Amniotic epithelial cell (primary cell): ENCODE data around the gene BCL2L11.

Source experiments
- DNase-seq: peaks from one replicate; pipeline ENCODE4 v3.0.0-alpha.2; 2010; ENCODE audit warnings: low read depth

Gene BCL2L11

DNA sequence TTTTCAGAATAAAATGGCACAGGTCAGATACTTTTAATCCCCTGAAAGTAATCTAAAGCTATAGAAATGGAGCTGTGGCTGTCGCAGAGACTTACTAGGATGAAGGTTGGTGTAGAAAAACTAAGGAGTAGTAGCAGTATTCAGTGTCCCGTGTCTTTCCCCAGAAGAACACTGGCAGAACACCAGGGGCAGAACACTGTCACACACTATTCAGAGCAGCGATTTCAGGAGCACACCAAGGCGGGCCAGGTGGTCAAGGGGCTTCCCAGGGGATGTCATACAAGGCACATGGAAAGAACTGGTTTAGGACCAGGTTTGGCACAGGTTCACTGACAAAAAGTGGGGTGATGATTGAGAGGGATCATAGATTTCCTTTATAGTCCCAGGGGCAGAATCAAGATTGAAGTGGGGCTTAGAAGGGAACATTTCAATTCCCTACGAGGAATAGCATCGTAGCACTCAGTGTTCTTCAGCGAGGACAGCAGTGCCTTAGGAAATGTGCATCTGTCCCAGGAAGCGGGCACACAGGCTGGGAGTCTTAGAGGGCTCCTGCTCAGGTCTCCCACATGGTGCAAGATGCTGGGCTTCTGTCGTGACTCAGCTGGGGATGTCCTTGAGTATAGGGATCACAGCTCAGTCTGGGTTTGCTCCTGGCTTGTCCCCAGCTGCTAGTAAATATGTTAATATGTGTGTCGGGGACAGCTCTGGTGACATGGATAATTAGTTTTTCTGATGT, 22.6 kb downstream of the BCL2L11 start:
- no peak for DNase-seq

DNA sequence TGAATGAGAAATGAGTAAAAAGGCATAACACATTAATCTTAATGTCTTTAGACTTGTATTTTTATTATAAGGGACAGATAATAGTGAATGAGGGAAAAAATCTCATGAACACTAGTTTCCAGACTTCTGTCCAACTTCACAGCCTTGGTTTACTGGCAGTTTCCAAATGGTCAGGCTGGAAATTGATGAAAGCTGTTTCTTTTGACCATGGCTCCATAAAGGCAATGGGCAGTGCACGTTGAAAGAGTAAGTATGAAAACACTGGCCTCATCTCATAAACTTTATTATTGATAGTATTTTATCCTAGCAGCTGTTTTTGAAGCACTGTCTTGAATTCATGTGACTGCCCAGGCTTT, 23.1 kb downstream of the BCL2L11 start:
- DNase-seq: no peak

DNA sequence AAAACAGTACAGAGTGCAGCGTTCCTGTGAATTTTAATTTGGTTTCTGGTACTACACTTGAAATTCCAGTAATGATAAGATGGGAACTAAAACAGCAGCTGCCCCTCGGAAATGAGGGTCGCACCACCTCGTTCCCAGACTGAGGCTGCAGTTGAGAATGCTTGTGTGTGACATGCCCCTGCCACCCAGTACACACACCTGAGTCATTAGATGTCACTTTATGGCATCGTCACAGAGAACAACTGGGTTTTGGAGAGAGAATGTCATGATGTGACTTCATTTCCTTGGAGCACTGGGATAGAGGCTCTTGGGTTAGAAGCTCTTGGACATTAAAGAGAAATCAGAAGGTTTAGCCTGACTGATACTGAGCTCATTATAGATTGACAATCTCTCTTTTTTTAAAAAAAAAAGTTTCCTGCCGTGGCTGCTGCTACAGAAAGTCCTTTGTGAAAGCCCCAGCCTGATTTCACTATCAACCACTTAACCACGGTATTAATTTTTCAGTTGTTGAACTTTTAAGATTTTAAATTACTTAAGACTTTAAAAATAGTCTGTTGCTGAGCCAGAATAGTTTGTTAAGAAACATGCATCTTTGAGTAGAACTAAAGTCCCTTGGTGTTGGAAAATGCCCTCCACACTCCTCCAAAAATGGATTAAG, 24.5 kb downstream of the BCL2L11 start:
- no peak for DNase-seq

DNA sequence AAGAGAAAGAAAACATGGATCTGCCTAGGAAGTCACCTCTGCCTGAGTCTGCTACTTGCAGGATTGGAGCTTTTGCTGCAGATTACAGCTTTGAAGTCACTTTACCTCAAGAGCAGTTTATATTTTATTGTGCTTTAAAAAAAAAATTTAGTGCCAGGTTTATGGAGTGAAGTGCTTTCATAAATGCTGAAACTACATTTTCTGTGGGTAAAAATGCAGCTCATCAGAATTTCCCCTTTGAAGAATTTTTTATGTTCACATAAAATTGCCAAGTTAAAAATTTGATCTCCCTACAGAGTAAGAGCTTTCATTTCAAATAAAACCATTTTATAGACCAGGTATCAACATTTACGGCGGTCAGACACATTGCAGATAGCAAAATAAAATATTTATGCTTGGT, 25.2 kb downstream of the BCL2L11 start:
- DNase-seq: no peak

DNA sequence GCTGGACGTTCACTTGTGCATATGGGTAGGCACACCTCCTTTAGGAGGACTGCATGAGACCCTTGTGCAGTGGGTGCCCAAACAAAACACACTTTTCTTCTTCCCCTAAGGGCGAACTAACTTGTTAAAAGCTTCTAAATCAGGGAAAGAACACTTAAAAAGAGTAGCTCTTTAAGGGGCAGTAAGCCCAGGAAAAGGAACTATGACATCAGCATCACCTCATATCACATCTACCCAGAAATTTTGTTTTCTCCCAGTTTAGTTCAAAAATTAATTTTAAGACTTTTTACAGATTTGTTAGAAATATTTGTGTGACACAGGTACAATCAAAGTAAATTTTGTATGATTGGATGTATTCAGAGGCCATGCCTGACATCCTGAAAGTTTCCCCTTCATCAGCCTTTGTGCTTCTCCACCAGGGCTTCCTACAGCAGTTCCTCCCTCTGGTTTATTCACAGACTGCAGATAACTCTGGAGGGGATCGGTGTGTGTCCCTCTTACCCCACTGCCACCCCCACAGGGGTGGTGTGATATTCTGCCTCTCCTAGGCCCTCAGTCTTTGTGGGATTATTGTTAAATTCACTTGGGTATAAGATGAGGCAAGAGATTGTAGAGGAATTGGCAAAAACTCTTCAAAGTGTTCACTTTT, 27.6 kb downstream of the BCL2L11 start:
- no peak for DNase-seq

DNA sequence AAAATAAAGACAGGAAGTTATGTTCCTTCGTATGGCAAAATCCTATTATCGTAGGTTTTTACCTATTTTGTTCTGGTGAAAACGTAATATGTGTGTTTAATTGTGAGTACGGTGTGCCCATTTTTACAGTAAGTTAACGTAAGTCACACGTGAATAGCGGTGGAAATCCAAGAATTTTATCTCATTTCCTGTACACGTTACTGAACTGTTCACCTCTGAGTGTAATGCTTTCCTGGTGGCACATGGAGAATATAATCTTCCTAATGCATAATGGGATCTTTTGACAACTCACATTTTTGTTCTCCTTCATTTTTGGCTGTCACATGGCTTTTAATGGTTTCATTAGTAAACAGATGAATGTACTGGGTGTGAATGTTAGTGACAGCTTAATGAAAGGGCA, 28.2 kb downstream of the BCL2L11 start:
- no peak for DNase-seq

DNA sequence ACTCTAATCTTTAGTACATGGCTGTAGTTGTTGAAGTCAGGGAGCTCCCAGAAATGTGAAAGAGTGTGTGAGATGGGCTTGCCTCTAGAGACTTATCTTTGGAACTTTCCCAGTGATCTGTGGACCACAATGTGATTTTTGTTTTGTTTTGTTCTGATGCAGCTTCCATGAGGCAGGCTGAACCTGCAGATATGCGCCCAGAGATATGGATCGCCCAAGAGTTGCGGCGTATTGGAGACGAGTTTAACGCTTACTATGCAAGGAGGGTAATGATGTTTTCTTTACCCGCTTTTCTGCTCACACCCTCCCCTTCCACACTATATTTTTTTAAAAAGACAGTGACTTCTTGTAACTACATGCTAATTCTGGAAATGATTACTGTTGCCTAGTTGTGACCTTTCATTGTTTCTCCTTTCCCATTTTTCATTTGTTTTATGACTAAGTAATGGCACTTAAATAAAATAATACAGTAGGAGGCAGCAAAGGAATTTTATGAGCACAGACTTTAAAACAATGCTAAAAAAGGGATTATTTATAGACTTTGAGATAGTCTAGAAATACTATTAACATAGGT, 29.3 kb downstream of the BCL2L11 start:
- DNase-seq: no peak

DNA sequence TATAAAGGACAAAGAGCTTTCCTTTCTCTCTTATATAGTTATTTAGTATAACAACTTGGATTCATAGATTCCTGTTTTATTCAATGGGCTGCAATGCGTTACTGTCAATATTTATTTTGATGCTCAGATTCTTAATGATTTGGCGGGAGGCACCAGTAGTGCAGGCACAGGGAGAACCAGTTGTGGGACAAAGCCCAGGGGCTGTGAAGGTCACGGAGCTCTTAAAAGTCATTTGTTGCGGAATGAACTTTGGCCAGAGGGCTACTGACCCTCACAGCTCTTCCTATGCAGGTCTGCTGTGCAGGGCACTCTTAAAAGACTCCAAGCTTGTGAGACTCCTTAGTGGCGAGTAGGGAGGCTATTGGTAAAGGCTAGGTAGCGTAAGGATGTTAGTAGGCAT, 34.0 kb downstream of the BCL2L11 start:
- DNase-seq: no peak

DNA sequence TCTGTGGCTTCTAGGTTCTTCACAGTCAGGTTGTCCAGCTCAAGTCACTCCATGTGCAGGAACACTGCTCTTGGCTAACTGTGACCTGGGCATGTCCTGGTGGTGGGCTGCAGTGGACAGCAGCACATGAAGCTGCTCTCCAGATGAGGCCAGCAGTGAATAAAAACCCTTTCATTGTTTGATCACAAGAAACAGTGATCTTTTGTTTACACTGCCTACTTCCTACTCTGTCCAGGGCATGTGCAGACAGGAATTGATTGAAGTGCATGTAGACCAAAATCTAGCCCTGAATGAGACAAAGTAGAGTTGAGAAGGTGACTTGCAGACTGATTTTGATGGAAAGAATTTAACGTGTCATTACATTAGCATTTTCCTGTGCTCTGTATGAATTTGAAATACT, 34.9 kb downstream of the BCL2L11 start:
- DNase-seq: no peak

DNA sequence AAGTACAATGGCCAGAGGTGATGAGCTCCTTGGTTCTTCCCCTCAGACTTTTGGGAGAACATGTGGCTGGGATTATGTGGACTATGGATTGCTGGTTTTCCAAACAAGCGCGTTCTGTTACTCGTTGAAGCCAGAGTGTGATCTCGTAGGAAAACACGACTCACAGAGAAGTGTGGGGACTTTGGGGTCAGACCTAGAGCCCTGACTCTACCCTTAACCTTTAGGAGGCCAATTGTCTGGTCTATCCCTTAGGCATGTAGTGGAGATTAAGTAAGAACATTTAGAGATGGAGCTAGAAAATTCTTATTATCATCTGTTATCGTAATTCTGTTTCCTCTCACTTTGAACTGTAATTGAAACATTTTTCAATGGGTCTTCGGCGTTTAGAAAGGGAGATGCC, 35.8 kb downstream of the BCL2L11 start:
- no peak for DNase-seq

DNA sequence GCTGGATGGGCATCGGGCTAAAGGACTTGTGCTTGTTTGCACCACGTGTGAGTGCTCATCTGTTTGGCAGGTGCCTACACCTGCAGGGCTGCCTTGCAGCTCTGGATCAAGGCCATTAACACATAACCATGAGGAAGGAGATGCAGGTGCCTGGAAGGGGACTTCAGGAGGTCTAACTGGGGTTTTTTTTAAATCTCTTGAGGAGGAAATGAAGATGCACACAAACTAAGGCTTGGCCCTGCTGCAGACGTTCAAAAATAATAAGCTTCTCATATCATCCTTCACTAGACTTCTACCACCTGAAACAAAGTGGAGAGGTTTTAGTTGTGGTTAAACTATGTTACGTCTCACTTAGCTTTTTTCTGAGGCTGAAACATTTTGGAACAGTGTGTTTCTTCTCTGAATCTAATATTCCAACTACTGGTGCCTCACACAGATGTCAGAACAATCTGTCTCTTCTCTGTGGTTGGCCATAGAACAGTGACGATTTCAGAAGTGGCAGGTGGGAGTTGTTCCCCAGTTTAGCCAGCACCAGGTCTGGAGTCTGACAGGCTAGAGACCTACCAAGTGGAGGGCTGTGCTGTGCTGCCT, 36.5 kb downstream of the BCL2L11 start:
- DNase-seq: no peak

DNA sequence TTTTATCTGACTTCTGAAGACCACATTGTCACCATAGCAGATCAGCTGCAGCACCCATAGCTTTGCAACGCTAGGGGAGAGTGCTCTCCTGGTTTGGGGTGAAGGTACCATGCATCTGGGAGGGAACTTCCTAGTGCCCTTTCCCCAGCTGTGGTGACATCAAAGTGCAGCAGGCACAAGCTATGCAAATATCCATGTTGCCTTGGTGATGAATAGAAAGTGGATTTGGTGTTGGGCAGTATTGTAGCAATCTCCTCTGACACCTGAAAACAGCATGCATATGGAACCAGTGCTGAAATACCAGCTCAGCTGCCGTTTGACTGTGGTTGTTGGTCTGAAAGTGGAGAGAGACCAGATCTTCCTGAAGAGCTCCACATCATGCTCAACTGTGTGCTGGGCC, 37.1 kb downstream of the BCL2L11 start:
- no peak for DNase-seq

DNA sequence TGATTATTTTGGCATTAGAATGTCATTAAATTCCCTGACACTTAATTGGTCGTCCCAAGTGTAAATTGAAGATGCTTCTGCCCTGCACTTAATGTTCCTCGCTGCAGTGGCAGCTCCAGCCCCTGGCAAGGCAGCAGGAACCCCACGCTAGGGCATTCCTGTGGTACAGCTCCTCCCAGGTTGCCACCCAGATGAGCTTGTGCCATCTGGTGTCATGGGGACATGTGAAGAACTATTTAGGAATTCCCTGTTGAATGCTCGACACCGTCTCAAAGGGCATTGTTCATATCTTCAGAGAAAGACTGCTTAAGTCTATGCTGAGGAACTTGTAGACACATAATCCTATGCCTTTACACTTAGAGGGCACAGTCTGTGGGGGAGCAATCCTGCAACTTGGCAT, 38.9 kb downstream of the BCL2L11 start:
- DNase-seq: no peak

DNA sequence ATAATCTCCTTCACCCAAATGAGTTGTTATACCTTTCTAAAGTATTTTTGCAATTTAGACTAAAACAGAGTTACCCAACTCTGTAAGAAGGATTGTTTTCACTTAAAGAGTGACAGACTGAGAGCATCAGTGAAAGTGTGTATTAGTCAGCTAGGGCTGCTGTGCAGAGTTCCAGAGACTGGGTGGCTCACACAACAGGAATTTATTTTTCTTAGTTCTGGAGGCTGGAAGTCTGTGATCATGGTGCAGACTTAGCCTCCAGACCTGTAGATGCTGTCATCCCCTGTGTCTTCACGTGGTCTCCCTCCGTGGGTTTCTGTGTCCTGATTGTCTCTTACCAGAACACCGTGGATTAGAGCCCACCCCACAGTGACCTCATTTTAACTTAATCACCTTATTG, 40.0 kb downstream of the BCL2L11 start:
- DNase-seq: peak; percentile 92

DNA sequence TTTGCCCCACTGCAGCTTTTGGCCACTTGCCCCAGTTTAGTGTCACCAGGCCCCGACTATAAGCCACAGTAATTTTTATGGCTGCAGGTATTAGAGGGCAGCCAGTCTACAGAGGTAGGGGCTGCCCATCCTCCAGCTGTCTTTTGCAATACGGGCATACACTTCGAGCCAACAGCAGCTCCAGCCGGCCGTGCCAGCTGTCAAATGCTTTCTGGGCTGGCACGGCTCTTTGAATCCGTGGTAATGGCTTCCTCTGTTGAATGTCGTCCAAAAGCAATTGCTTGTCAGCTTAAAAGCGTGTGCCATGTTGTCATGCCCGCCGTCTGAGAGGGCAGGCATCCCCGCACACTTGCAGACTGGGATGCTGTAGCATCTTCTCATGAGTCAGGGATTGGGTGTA, 41.3 kb downstream of the BCL2L11 start:
- no peak for DNase-seq

DNA sequence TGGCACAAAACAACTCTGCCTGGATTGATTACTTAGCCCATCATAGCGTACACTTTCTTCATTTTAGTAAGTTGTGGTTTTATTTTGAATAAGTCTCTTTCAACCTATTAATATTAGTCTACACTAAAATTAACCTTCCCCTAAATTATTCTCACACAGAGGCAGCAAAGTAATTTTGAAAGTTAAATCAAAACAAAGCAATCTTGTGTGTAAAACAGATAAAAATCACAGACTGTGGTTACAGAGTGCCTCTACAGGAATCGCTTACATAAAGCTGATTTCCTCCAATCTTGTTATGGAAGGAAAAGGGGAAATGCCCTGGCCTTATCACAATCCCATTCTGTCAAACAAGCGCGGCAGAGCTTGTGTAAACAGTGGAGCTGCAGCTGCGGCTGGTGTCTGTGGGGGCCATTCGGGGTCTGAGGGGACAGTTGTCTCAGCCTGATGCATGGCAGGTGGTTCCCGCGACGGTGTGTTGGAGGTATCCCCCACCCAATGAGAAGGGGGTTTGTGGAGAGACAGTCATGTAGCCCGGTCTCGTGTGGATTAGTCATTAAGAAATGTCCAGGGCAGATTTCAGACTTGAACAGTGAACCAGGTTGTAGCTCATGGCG, 42.1 kb downstream of the BCL2L11 start:
- DNase-seq: peak; percentile 33

DNA sequence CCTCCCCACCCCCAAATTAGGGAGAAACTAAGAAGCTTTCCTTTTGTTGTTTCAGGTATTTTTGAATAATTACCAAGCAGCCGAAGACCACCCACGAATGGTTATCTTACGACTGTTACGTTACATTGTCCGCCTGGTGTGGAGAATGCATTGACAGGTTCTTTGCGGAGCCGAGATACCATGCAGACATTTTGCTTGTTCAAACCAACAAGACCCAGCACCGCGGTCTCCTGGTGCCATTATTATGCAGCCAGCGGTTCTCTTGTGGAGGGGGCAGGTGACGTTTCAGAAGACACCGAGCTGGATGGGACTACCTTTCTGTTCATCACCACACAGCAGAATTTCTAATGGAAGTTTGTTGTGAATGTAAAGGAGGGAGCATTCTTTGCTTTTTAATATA, 43.4 kb downstream of the BCL2L11 start:
- no peak for DNase-seq

DNA sequence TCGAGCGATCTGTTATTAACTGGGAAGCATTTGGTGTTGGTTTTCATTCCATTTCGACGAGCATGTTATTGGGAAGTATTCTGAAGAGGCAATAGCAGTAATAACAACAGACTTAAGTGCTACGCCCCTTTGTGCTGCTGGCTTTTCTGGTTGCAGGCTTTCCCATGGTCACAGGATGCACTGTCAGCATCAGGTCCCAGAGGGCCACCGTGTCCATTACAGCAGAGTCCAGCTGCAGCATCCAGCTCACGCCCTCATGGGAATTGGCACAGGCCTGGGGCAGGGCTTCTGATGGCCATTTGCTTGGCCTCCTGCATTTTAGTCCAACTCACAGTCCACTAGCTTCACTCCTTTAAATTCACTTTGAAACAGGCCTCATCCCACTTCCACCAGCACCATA, 44.4 kb downstream of the BCL2L11 start:
- DNase-seq: no peak

DNA sequence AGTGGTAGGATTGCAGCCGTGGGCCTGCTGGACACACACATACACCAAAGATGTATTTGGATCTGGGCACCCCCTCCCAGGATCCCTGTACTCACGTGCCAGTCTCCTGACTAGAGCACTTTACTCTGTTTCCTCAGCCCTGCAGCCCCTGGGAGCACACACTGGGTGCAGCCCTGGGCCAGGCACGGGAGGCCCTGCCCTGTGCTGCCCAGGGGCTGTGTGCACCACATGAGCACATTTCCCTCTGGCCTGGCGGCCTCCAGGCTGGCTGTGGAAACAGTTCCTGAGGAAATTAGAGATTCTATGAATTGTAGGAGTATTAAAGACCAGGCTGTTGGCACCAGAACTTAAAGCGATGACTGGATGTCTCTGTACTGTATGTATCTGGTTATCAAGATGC, 45.4 kb downstream of the BCL2L11 start:
- no peak for DNase-seq

DNA sequence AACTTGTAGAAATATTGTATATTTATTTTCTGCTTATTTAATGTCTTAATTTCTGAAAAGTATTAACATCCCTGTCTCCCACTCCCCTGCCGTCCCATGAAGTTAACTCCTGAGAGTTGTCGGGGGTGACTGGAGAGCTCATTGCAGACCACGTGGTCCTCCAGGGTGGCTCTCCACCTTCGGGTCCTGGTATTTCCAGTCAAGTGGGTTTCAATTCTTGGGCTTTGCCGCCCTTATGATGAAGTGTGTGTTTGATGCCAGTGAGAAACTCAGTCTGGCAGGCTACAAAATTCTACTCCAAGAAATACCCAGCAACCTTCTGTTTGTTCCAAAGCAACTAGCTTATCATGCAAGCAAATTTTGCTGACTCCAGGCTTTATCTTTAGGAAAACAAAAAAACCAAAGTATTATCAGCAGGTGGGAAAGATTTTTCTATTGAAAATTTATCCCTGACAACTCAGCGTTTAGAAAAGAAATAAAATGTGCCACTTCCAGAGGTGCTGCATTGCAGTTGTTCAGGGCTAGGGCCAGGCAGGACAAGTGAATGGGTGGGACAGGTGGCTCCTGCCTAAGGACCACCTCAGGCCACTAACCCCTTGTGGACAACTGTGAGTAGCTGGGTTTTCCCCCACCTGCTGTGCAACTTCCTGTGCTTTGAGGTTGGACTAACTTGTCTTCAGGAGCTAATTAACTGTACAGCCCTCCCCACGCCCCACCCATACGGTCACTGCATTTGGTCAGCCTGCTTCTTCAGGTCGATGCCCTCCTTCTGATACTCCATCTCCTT, 46.6 kb downstream of the BCL2L11 start:
- no peak for DNase-seq

DNA sequence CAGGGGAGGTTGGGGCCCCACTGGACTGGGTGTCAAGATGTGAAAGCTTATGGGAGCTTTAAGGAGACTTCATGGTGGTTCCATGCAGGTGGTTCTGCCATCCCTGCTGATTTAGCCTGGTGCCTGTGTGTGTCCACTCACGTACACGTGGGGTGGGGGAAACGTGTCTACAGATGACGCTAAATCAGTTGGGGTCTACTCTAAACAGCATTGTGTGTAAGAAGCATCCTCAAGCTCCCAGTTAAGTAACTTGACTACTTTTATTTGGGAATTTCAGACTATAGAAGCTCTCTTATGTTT, 47.1 kb downstream of the BCL2L11 start:
- no peak for DNase-seq
